K562 (cell line): Measurements from ENCODE around the gene ZNRD2.

ENCODE experiments used
- CTCF ChIP-seq, 3 experiments: IDR thresholded peaks in 2 of 3; conservative IDR thresholded peaks in 1 of 3; 2 replicates each; pipeline ENCODE4 v1.5.1; 2011 to 2012; ENCODE audit warnings: low read length in 3 of 3, mild to moderate bottlenecking in 3 of 3, control low read depth in 2 of 3, improper control_type of control experiment in 1 of 3, inconsistent platforms in 1 of 3, low read depth in 1 of 3, mixed read lengths in 1 of 3, moderate library complexity in 1 of 3; ENCODE audit not compliant: insufficient read depth in 2 of 3
- IRF2 ChIP-seq: sonication (generic); formaldehyde crosslinking; IDR thresholded peaks from 2 replicates; pipeline ENCODE4 v1.8.1; 2022; ENCODE audit warnings: mild to moderate bottlenecking, missing genetic modification reagents
- RAD21 ChIP-seq, 2 experiments: fragments of 250-450 bp in 1 of 2; fragments of 450-650 bp in 1 of 2; sonication (Bioruptor Pico) in 1 of 2; formaldehyde crosslinking in 1 of 2; IDR thresholded peaks in 1 of 2; conservative IDR thresholded peaks in 1 of 2; 2 replicates each; pipeline versions ENCODE4 v1.4.0 to v1.8.0; 2020 to 2022; ENCODE audit warnings: mild to moderate bottlenecking in 2 of 2, moderate library complexity in 1 of 2
- RCOR1 ChIP-seq, 2 experiments: IDR thresholded peaks; 2 replicates each; pipeline ENCODE4 v1.6.1; 2012; ENCODE audit warnings: low read depth in 2 of 2, low read length in 2 of 2, borderline replicate concordance in 1 of 2, improper control_type of control experiment in 1 of 2
- ZNF639 ChIP-seq, 2 experiments: fragments of 200-800 bp in 1 of 2; sonication (Bioruptor generic) in 1 of 2; sonication (generic) in 1 of 2; formaldehyde crosslinking in 1 of 2; IDR thresholded peaks in 1 of 2; conservative IDR thresholded peaks in 1 of 2; 2 replicates each; pipeline versions ENCODE4 v1.5.0 to v1.6.1; 2016 to 2020; ENCODE audit warnings: missing compliant biosample characterization in 1 of 2, missing genetic modification characterization in 1 of 2, missing genetic modification reagents in 1 of 2

DNA sequence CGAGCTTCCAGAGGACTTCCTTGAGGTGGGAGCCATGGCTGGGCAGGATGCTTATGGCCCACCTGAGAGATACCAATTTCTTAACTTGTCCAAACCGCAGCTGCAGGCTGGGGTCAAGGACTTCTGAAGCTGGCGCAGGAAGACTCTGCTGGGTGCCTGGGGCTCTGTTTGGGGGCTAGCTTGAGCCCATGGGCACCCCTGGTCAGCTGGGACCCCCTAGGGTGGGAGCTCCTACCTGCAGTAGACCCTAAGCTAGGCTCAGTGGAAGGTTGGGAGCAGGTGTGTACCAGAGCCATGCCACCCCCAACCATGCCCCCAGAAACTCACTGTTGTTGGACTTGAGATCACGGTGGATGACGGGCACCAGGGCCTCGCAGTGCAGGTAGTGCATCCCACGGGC is 42.4 kb downstream of the ZNRD2 start:
- no peak for TF ChIP-seq IRF2 (CRISPR knock-in tag)
- no peak for TF ChIP-seq ZNF639 (CRISPR knock-in tag; conservative IDR thresholded peaks at IDR 0.05 in 1 of 2, IDR thresholded peaks at IDR 0.05 in 1 of 2)
- no peak for TF ChIP-seq CTCF (IDR thresholded peaks at IDR 0.05 in 2 of 3, conservative IDR thresholded peaks at IDR 0.05 in 1 of 3; ENCODE audit: insufficient read depth in 2 of 3, low read depth in 1 of 3, low read length in 3 of 3)
- TF ChIP-seq RCOR1 (IDR thresholded peaks at IDR 0.05; ENCODE audit: borderline replicate concordance in 1 of 2, low read depth in 2 of 2, low read length in 2 of 2), result no peak
- TF ChIP-seq RAD21 (CRISPR knock-in tag; conservative IDR thresholded peaks at IDR 0.05 in 1 of 2, IDR thresholded peaks at IDR 0.05 in 1 of 2), result no peak
